HG03175 (cell line): Measurements from ENCODE around the gene NFX1.

Experiments used
- ATAC-seq: cut with Tn5 transposase; IDR thresholded peaks from one replicate; pipeline ENCODE4 v1.9.1; 2021; ENCODE audit warnings: mild to moderate bottlenecking, moderate library complexity; ENCODE audit not compliant: unreplicated experiment

NFX1 gene

GRCh38 chr9:33265211-33265865 is 25.0 kb upstream of the NFX1 start:
- ATAC-seq = no peak

- no peak for ATAC-seq
Observed at GRCh38 chr9:33267151-33267767, 23.1 kb upstream of the NFX1 start.

GRCh38 chr9:33270146-33270545 is 20.2 kb upstream of the NFX1 start:
- no peak for ATAC-seq

GRCh38 chr9:33272061-33272460 is 18.3 kb upstream of the NFX1 start:
- no peak for ATAC-seq

GRCh38 chr9:33273266-33273971 is 16.9 kb upstream of the NFX1 start:
- ATAC-seq = no peak

- no peak for ATAC-seq
Observed at GRCh38 chr9:33273972-33274328, 16.4 kb upstream of the NFX1 start.

- no peak for ATAC-seq
Observed at GRCh38 chr9:33277484-33277883, 12.8 kb upstream of the NFX1 start.

- ATAC-seq = no peak
Observed at GRCh38 chr9:33285502-33285901, 4.8 kb upstream of the NFX1 start.

- ATAC-seq = no peak
Observed at GRCh38 chr9:33287087-33287490, 3.2 kb upstream of the NFX1 start.

- ATAC-seq = no peak
Observed at GRCh38 chr9:33288235-33288634, 2.1 kb upstream of the NFX1 start.

GRCh38 chr9:33288828-33289483 is 1.4 kb upstream of the NFX1 start:
- no peak for ATAC-seq

GRCh38 chr9:33289496-33289895 is 820 bp upstream of the NFX1 start:
- ATAC-seq = no peak

GRCh38 chr9:33289936-33290246 is 425 bp upstream of the NFX1 start:
- no peak for ATAC-seq

- ATAC-seq = peak; percentile 8
Observed at GRCh38 chr9:33291031-33291397, 698 bp downstream of the NFX1 start.

- ATAC-seq = no peak
Observed at GRCh38 chr9:33291901-33292300, 1.6 kb downstream of the NFX1 start.

GRCh38 chr9:33293782-33294181 is 3.5 kb downstream of the NFX1 start:
- ATAC-seq = no peak

- ATAC-seq = no peak
Observed at GRCh38 chr9:33294670-33295432, 4.5 kb downstream of the NFX1 start.

GRCh38 chr9:33295571-33295970 is 5.3 kb downstream of the NFX1 start:
- peak; percentile 43 for ATAC-seq

- peak; percentile 94 for ATAC-seq
Observed at GRCh38 chr9:33297432-33297831, 7.1 kb downstream of the NFX1 start.

- no peak for ATAC-seq
Observed at GRCh38 chr9:33300546-33300945, 10.2 kb downstream of the NFX1 start.

GRCh38 chr9:33304362-33304761 is 14.0 kb downstream of the NFX1 start:
- ATAC-seq = no peak
